GM21723 (cell line): ENCODE measurements around the gene GRID1.

Experiments
- ATAC-seq: cut with Tn5 transposase; IDR thresholded peaks from one replicate; pipeline ENCODE4 v1.9.1; 2021; ENCODE audit warnings: mild to moderate bottlenecking, moderate library complexity; ENCODE audit not compliant: unreplicated experiment

The GRID1 gene

GRCh38 chr10:85600026-85600743 is 766.4 kb downstream of the GRID1 start:
- no peak for ATAC-seq

- ATAC-seq = peak; percentile 23
Measured at GRCh38 chr10:85599081-85599480, 767.5 kb downstream of the GRID1 start.

- peak; percentile 79 for ATAC-seq
Measured at GRCh38 chr10:85598646-85599045, 767.9 kb downstream of the GRID1 start.

GRCh38 chr10:85597006-85597405 is 769.6 kb downstream of the GRID1 start:
- no peak for ATAC-seq

DNA sequence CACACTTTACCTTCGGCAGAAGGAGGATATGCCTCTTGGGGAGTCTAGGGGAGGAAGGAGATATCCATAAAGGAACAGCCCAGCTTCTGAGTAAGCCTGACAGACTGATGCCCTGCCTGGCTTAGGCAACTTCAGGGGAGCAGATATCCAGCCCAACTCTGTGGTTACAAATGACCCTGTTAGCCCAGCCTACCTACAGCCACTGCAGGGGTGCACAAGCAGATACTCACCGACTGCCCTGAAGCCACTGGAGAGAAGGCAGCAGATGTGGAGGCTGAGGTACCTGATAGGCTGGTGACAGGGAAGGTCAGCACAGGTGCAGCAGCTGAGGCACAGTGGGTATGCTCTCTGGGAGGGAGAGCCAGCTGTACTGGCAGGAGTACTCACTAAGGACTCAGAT is 770.2 kb downstream of the GRID1 start:
- ATAC-seq = no peak

- ATAC-seq = no peak
Measured at GRCh38 chr10:85594239-85594638, 772.4 kb downstream of the GRID1 start.

GRCh38 chr10:85593226-85593772 is 773.3 kb downstream of the GRID1 start:
- ATAC-seq = no peak

GRCh38 chr10:85581371-85581770 is 785.2 kb downstream of the GRID1 start:
- no peak for ATAC-seq

GRCh38 chr10:85580585-85580984 is 786.0 kb downstream of the GRID1 start:
- no peak for ATAC-seq

GRCh38 chr10:85578860-85579259 is 787.7 kb downstream of the GRID1 start:
- ATAC-seq = no peak

DNA sequence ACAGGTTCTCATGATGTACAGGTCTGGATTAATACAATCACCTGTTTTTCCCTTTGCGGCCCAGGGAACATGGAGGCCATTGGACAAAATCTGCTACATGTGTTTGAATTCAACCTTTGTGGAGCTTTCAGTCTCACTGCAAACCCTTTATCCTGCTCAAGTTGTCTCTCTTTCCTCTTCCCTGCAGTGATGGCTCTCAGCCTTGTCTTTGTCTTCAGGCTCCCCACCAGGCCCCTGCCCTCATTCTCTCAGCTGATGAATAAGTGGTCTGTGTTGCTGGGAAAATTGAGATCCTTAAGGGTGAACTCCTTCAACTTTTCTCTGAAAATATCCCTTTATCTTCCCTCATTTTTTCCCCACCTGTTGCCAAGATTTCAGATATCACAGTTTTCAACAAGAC is 791.2 kb downstream of the GRID1 start:
- no peak for ATAC-seq

GRCh38 chr10:85570871-85571270 is 795.7 kb downstream of the GRID1 start:
- no peak for ATAC-seq

- no peak for ATAC-seq
Measured at GRCh38 chr10:85565381-85565780, 801.2 kb downstream of the GRID1 start.

- no peak for ATAC-seq
Measured at GRCh38 chr10:85558533-85558932, 808.1 kb downstream of the GRID1 start.

DNA sequence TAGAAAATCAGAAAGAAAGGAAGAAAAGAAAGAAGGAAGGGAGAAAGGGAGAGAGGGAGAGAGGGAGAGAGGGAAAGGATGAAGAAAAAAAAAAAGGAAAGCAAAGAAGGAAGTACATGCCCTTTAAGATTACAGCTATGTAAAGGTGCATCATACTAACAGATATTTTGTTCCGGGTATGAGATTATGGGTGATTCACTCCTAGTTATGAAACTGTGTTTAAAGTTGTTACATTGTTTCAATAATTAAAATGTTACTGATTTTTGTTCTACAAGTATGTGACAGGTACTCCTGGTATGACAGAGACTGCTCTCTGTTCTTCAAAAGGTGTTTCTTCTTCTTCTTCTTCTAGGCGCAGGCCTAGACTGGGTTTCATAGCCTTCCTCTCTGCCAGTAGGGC is 808.9 kb downstream of the GRID1 start:
- ATAC-seq = no peak

DNA sequence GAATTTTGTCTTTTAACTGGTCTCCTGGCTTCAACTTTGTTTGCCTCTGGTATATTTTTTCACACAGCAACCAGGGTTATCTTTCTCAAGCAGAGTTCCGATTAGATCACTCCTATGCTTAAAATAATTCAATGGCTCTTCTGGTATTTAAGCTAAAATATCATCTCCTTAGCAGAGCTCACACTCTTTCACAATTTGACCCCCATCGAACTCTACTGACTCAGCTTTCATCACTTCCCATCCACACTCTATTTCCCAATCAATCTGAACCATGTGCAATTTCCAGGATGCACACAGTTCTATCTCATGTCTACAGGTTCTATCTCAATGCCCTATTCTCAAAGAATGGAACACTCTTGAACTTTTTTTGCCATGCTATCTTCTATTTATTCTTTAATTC is 809.5 kb downstream of the GRID1 start:
- ATAC-seq = no peak
